Body of pancreas (tissue), 4 donors: ENCODE results near the gene LRRC40. TPM values are rescaled to one million over a fixed set of nuclear protein-coding genes. Genes with fewer than 3 reads are reported as not detected.

ENCODE experiments used
- ATAC-seq: fragments of 150-250 bp; one replicate; pipeline ENCODE4 v1.9.1; 2016
- DNase-seq, 4 donors: peaks; one replicate each; pipeline ENCODE4 v3.0.0-alpha.2; 2019
- H3K27ac ChIP-seq, 4 donors: fragments of 200-600 bp; sonication (generic); 1 replicate in 3 of 4; 2 replicates in 1 of 4; pipeline versions ENCODE4 v1.5.1 to v1.6.1; 2016 to 2019; ENCODE audit warnings: mild to moderate bottlenecking in 1 of 4, mixed read lengths in 1 of 4, moderate library complexity in 1 of 4
- H3K27me3 ChIP-seq, 2 donors: fragments of 200-600 bp; sonication (generic); one replicate each; pipeline ENCODE4 v1.6.0; 2016; ENCODE audit warnings: mild to moderate bottlenecking in 1 of 2
- H3K36me3 ChIP-seq, 2 donors: fragments of 200-600 bp; sonication (generic); replicated peaks in 1 of 2; 2 replicates each; pipeline ENCODE4 v1.5.1; 2016; ENCODE audit warnings: low read depth in 2 of 2; ENCODE audit not compliant: insufficient read depth in 1 of 2
- H3K4me1 ChIP-seq: fragments of 200-600 bp; sonication (generic); one replicate; pipeline ENCODE4 v1.6.0; 2016
- H3K4me3 ChIP-seq, 2 donors: fragments of 200-600 bp; sonication (generic); 1 replicate in 1 of 2; 2 replicates in 1 of 2; pipeline ENCODE4 v1.5.1; 2016 to 2019
- H3K9me3 ChIP-seq, 3 donors: fragments of 200-600 bp; sonication (generic); 1 replicate in 2 of 3; 2 replicates in 1 of 3; pipeline ENCODE4 v1.5.1; 2016
- CTCF ChIP-seq, 7 experiments: fragments of 450-650 bp in 4 of 7; fragments of 200-600 bp in 3 of 7; sonication (generic) in 3 of 7; IDR thresholded peaks; one replicate each; pipeline ENCODE4 v1.5.1; 2016 to 2019; ENCODE audit warnings: antibody characterized with exemption in 7 of 7
- POLR2A ChIP-seq, 3 donors: fragments of 450-650 bp; IDR thresholded peaks; one replicate each; pipeline ENCODE4 v1.6.1; 2016; ENCODE audit warnings: antibody characterized with exemption in 3 of 3, mild to moderate bottlenecking in 2 of 3
- WGBS, 2 donors: methylation state at CpG; one replicate each; pipeline ENCODE4 v1.1.5; 2017; 5-methylcytosine and 5-hydroxymethylcytosine counted together
- intact Hi-C: fragments of 100-400 bp; cut with DNase I; formaldehyde crosslinking; loops from one replicate; pipeline ENCODE4 v1.15.1; 2023
- small RNA-seq: library from RNA; depleted of rRNA; stranded (forward); fragments of <200 nt; gene quantifications from one replicate; pipeline ENCODE3, GENCODE V24; 2016
- total RNA-seq, 2 donors: library from RNA; depleted of rRNA; stranded (reverse); fragments of >200 nt; gene quantifications; one replicate each; pipeline ENCODE4 v1.1.0, GENCODE V29; 2016

Gene LRRC40
- total RNA-seq, 2 donors from 2014 or later = 3.3 to 7.3 TPM

DNA sequence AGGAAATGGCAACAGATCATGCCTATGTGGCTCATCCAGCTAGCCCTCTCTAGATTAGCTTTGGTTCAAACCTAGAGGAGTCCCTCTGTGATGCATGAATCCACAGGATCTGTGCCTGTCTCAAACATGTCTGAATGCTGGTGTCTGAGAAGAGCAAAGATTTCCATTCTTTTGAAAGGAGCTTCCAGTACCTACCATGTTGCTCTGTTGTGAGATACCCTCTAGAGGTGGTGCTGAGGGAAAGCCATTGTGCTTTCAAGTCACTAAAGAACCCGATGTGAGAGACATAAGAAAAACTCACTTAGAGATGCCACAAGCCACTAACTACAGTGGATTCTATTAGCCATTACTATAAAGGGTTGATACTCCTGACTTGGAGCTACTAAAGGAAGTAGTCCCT is 103.6 kb downstream of the LRRC40 start:
- intact Hi-C loops = no loop called here
- no peak overlapping the region for H3K4me3 ChIP-seq
- no peaks in the 10 kb centered on the region for H3K4me1 ChIP-seq
- no peaks in the 10 kb centered on the region for H3K36me3 ChIP-seq
- DNase-seq (no peak), ATAC-seq (no peak)
- TF ChIP-seq POLR2A (IDR thresholded peaks at IDR 0.05) (no peak), CTCF (IDR thresholded peaks at IDR 0.05) (no peak)
- H3K9me3 ChIP-seq = no peaks in the 10 kb centered on the region
- H3K27ac ChIP-seq = no peak overlapping the region
- H3K27me3 ChIP-seq = no peaks in the 10 kb centered on the region
- 53 to 73% methylated on average over 1 of the region's 1 CpG for WGBS, 2 donors

DNA sequence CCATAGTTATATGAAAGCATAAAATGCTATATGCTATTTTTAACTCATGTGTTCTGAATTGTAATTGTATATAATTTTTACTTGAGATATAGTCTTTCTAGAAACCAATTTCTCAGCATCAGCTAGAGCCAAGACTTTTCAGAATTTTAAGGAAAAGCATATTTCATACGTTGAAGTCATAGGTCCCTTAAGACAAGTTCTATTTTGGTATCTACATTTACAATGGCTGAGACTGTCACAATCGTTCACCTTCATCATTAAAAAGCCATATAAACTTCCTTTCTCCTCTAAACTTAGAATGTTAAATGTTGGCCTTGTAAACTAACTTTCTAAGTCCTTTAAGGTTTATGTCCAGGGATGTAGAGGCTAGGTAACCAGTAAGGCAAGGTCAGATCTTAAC is 104.1 kb downstream of the LRRC40 start:
- H3K4me1 ChIP-seq = no peaks in the 10 kb centered on the region
- no peak for DNase-seq
- H3K36me3 ChIP-seq = no peaks in the 10 kb centered on the region
- ATAC-seq = no peak
- H3K27ac ChIP-seq = no peak overlapping the region
- 46 to 55% methylated on average over 2 of the region's 2 CpGs for WGBS, 2 donors
- H3K4me3 ChIP-seq = no peak overlapping the region
- intact Hi-C loops = no loop called here
- no peaks in the 10 kb centered on the region for H3K27me3 ChIP-seq
- H3K9me3 ChIP-seq = no peaks in the 10 kb centered on the region
- TF ChIP-seq POLR2A (IDR thresholded peaks at IDR 0.05) (no peak), CTCF (IDR thresholded peaks at IDR 0.05) (no peak)

Small RNA genes within 50 kb of the gene (small RNA-seq; reads per million reads assigned to genes)
- not detected for gene RN7SL242P

Other genes with a start within 250 kb of the LRRC40 start
- 100 to 1,000 TPM; 157 to 174 TPM for gene SRSF11, start 15.8 kb upstream of the LRRC40 start, total RNA-seq
- 10 to 100 TPM; 13.7 to 21.8 TPM for gene ANKRD13C, start 149.1 kb upstream of the LRRC40 start, total RNA-seq
- gene CTH, start 205.7 kb upstream of the LRRC40 start, total RNA-seq = 1 to 10 TPM; 5.9 to 7.3 TPM